Measurements from ENCODE around the gene RABGAP1L.

The RABGAP1L gene

GRCh38 chr1:174913225-174913903, 754.0 kb downstream of the RABGAP1L start (continued):
- no peak for TF ChIP-seq PRDM1 (tag by site-specific recombination; IDR thresholded peaks at IDR 0.05)

GRCh38 chr1:174914991-174915390, 755.7 kb downstream of the RABGAP1L start:
- ChIA-PET CTCF (no interaction called here), POLR2A (no interaction called here)
- H3K27ac ChIP-seq (ENCODE audit: extremely low read depth, low read depth, low read length), result no peak overlapping the region
- H3K4me1 ChIP-seq (ENCODE audit: control insufficient read depth, insufficient read depth, low read length), result peaks cover 4% of the 10 kb centered on the region; the same call in 1 of the 2 replicates
- no peak overlapping the region for H3K4me3 ChIP-seq (ENCODE audit: low read depth, low read length)
- no peaks in the 10 kb centered on the region for H3K36me3 ChIP-seq (ENCODE audit: control insufficient read depth in 2 of 2, insufficient read depth in 1 of 2, low read length in 2 of 2)
- TF ChIP-seq MEIS1 (CRISPR knock-in tag; IDR thresholded peaks at IDR 0.05; ENCODE audit: borderline replicate concordance) (no peak), ZNF416 (tag by site-specific recombination; IDR thresholded peaks at IDR 0.05) (no peak), ZNF670 (tag by site-specific recombination; IDR thresholded peaks at IDR 0.05; ENCODE audit: low read depth) (no peak), ZNF629 (tag by site-specific recombination; IDR thresholded peaks at IDR 0.05) (no peak), ZNF624 (tag by site-specific recombination; IDR thresholded peaks at IDR 0.05) (no peak), ZNF561 (tag by site-specific recombination; IDR thresholded peaks at IDR 0.05; ENCODE audit: borderline replicate concordance) (no peak), PRDM10 (tag by site-specific recombination; IDR thresholded peaks at IDR 0.05) (no peak), ZNF423 (tag by site-specific recombination; IDR thresholded peaks at IDR 0.05) (no peak), ZBTB11 (tag by site-specific recombination; conservative IDR thresholded peaks at IDR 0.05; ENCODE audit: low read depth) (no peak), BCL11B (tag by site-specific recombination; IDR thresholded peaks at IDR 0.05; ENCODE audit: low read depth) (no peak), SCRT1 (tag by site-specific recombination; IDR thresholded peaks at IDR 0.05; ENCODE audit: borderline replicate concordance) (no peak)
- H3K9me3 ChIP-seq (ENCODE audit: control insufficient read depth, insufficient read depth, low read depth, low read length), result no peaks in the 10 kb centered on the region

- Histone ChIP-seq H3K9me3 (ENCODE audit: control insufficient read depth, insufficient read depth, low read depth, low read length) (no peaks in the 10 kb centered on the region), H3K36me3 (ENCODE audit: control insufficient read depth in 2 of 2, insufficient read depth in 1 of 2, low read length in 2 of 2) (no peaks in the 10 kb centered on the region), H3K4me1 (ENCODE audit: control insufficient read depth, insufficient read depth, low read length) (peaks cover 4% of the 10 kb centered on the region; the same call in 1 of the 2 replicates), H3K4me3 (ENCODE audit: low read depth, low read length) (no peak overlapping the region), H3K27ac (ENCODE audit: extremely low read depth, low read depth, low read length) (no peak overlapping the region)
- ChIA-PET CTCF (interaction anchor here (0.6 kb wide), 1 partner anchor 154 kb away, joined by 3 read pairs; no protein-coding TSS in a partner anchor), POLR2A (no interaction called here)
- TF ChIP-seq ZBTB6 (tag by site-specific recombination; IDR thresholded peaks at IDR 0.05), result no peak
- TF ChIP-seq KLF9 (tag by site-specific recombination; IDR thresholded peaks at IDR 0.05; ENCODE audit: low read depth), result no peak
- TF ChIP-seq BCL6B (tag by site-specific recombination; IDR thresholded peaks at IDR 0.05), result no peak
- TF ChIP-seq ZNF571 (tag by site-specific recombination; IDR thresholded peaks at IDR 0.05), result no peak
- no peak for TF ChIP-seq SP7 (tag by site-specific recombination; IDR thresholded peaks at IDR 0.05)
- no peak for TF ChIP-seq ZNF488 (tag by site-specific recombination; IDR thresholded peaks at IDR 0.05)
- no peak for TF ChIP-seq ZBTB7A (tag by site-specific recombination; IDR thresholded peaks at IDR 0.05; ENCODE audit: low read depth)
- TF ChIP-seq ZBTB44 (tag by site-specific recombination; IDR thresholded peaks at IDR 0.05), result no peak
- TF ChIP-seq EGR2 (tag by site-specific recombination; IDR thresholded peaks at IDR 0.05; ENCODE audit: low read depth), result no peak
Measured at GRCh38 chr1:174916846-174917245, 757.5 kb downstream of the RABGAP1L start.

All from HEK293 (cell line).